Kidney (tissue), 14 donors: ENCODE results near the gene MICAL2. TPM values are rescaled to one million over a fixed set of nuclear protein-coding genes. Genes with fewer than 3 reads are reported as not detected.
A peak's percentile ranks its signal among the peaks of the same experiment; 100 is the strongest.

Experiments used
- DNase-seq, 5 donors: peaks; one replicate each; pipeline ENCODE4 v3.0.0-alpha.2; 2013 to 2020
- FAIRE-seq: peaks from 2 replicates; lab custom pipeline; 2012; peaks lifted over from hg19 to GRCh38; lab: Jason Lieb, UNC
- H3K27ac ChIP-seq, 2 donors: one replicate each; pipeline ENCODE4 v1.7.0; 2013; ENCODE audit warnings: low read depth in 2 of 2, low read length in 2 of 2, inconsistent platforms in 1 of 2
- H3K27me3 ChIP-seq: one replicate; pipeline ENCODE4 v1.7.1; 2013; ENCODE audit warnings: low read length, inconsistent platforms; ENCODE audit not compliant: control insufficient read depth, insufficient read depth
- H3K36me3 ChIP-seq, 3 donors: one replicate each; pipeline versions ENCODE4 v1.7.0 to v1.7.1; 2013; ENCODE audit warnings: low read length in 3 of 3, control low read depth in 1 of 3, inconsistent platforms in 1 of 3; ENCODE audit not compliant: insufficient read depth in 3 of 3, control insufficient read depth in 2 of 3
- H3K4me1 ChIP-seq, 3 donors: one replicate each; pipeline versions ENCODE4 v1.7.0 to v1.7.1; 2013; ENCODE audit warnings: low read length in 3 of 3, inconsistent platforms in 1 of 3, low read depth in 1 of 3; ENCODE audit not compliant: control insufficient read depth in 2 of 3, insufficient read depth in 2 of 3
- H3K4me3 ChIP-seq, 3 donors: one replicate each; pipeline versions ENCODE4 v1.7.0 to v1.8.1; 2013; ENCODE audit warnings: low read length in 3 of 3, control low read depth in 1 of 3, inconsistent platforms in 1 of 3
- H3K9ac ChIP-seq, 3 donors: one replicate each; pipeline versions ENCODE4 v1.7.0 to v1.7.1; 2013; ENCODE audit warnings: low read length in 3 of 3, control low read depth in 1 of 3, inconsistent platforms in 1 of 3
- H3K9me3 ChIP-seq, 3 donors: one replicate each; pipeline versions ENCODE4 v1.7.0 to v1.7.1; 2013; ENCODE audit warnings: low read length in 3 of 3, control low read depth in 1 of 3, inconsistent platforms in 1 of 3; ENCODE audit not compliant: control insufficient read depth in 2 of 3, insufficient read depth in 1 of 3
- CTCF ChIP-seq: IDR thresholded peaks from 3 replicates; pipeline ENCODE4 v1.5.1; 2012; ENCODE audit warnings: mild to moderate bottlenecking, moderate library complexity, borderline replicate concordance; ENCODE audit not compliant: insufficient read depth; ENCODE audit errors: extremely low read depth
- intact Hi-C: fragments of 100-400 bp; cut with DNase I; formaldehyde crosslinking; loops from one replicate; pipeline ENCODE4 v1.11.1; 2022
- polyA plus RNA-seq: library from polyadenylated mRNA; stranded (reverse); fragments of 350-450 nt; fragmentation: Illumina TruSeq; extraction: RNeasy Lipid Tissue Mini Kit (QIAGEN cat#74804); gene quantifications from one replicate; pipeline ENCODE4 v1.2.3, GENCODE V29; 2014; ENCODE audit warnings: low read depth, low replicate concordance; ENCODE audit not compliant: insufficient read depth
- total RNA-seq: library from RNA; stranded (reverse); fragmentation: NEBNext Ultra II Directional; extraction: Animal tissue kit (Norgen Biotek cat#: 25700); gene quantifications from one replicate; pipeline ENCODE4 v1.2.1, GENCODE V29; 2021
- donor health status: control.
- donor health status: control.
- donor health status: control.
- donor health status: control.
- donor health status: control.
- donor health status: DM: yes; HTN: yes; CAD: no.
- donor health status: Normal renal cell carcinoma (clear cell type).

Gene MICAL2
- total and polyA plus RNA-seq, 2 donors from 2014 or later, result 7.8 to 64.5 TPM

- H3K4me3 ChIP-seq, result no peak overlapping the region
- intact Hi-C loops, result no loop called here
- peaks cover 0 to 4% (median 0%) of the 10 kb centered on the region in 3 donors for H3K36me3 ChIP-seq
- H3K9me3 ChIP-seq, result no peaks in the 10 kb centered on the region
- no peaks in the 10 kb centered on the region for H3K27me3 ChIP-seq
- H3K27ac ChIP-seq, result peak overlapping the region in 1 of 2 donors; percentile 14
- FAIRE-seq (no peak), DNase-seq (no peak)
- peaks cover 0 to 15% (median 4%) of the 10 kb centered on the region in 3 donors for H3K4me1 ChIP-seq
- no peak overlapping the region for H3K9ac ChIP-seq
- TF ChIP-seq CTCF, result no peak
Observed at GRCh38 chr11:12158909-12159308, 48.5 kb downstream of the MICAL2 start.

GRCh38 chr11:12159351-12160099 lies 49.1 kb downstream of the MICAL2 start:
- no peak for TF ChIP-seq CTCF
- H3K9ac ChIP-seq, result no peak overlapping the region
- peaks cover 0 to 4% (median 0%) of the 10 kb centered on the region in 3 donors for H3K36me3 ChIP-seq
- FAIRE-seq, result no peak
- no peaks in the 10 kb centered on the region for H3K9me3 ChIP-seq
- peaks cover 0 to 15% (median 4%) of the 10 kb centered on the region in 3 donors for H3K4me1 ChIP-seq
- peak overlapping the region in 1 of 2 donors; percentile 25 for H3K27ac ChIP-seq
- no peak overlapping the region for H3K4me3 ChIP-seq
- H3K27me3 ChIP-seq, result no peaks in the 10 kb centered on the region
- intact Hi-C loops, result no loop called here
- peak in 4 of 5 donors; percentile 41 to 79 (median 59) for DNase-seq

GRCh38 chr11:12160231-12160630 lies 49.8 kb downstream of the MICAL2 start:
- intact Hi-C loops, result no loop called here
- no peak overlapping the region for H3K9ac ChIP-seq
- no peak for DNase-seq

More at GRCh38 chr11:12160231-12160630, 49.8 kb downstream of the MICAL2 start:
- Histone ChIP-seq H3K27ac (peak overlapping the region; percentile 25 to 44), H3K9me3 (no peaks in the 10 kb centered on the region), H3K4me1 (peaks cover 0 to 15% (median 4%) of the 10 kb centered on the region in 3 donors), H3K27me3 (no peaks in the 10 kb centered on the region), H3K36me3 (peaks cover 0 to 4% (median 0%) of the 10 kb centered on the region in 3 donors), H3K4me3 (no peak overlapping the region)
- FAIRE-seq, result no peak
- no peak for TF ChIP-seq CTCF
